HG02885 (cell line): ENCODE results near the gene NUP160.
"Not testable (repeated sequence)": the region's sequence is repeated elsewhere in the genome, so short reads cannot be mapped to it uniquely, and the experiment has no call there.

Experiments
- ATAC-seq: cut with Tn5 transposase; IDR thresholded peaks from one replicate; pipeline ENCODE4 v1.9.1; 2021; ENCODE audit warnings: mild to moderate bottlenecking; ENCODE audit not compliant: unreplicated experiment, poor library complexity

The NUP160 gene, protein sequence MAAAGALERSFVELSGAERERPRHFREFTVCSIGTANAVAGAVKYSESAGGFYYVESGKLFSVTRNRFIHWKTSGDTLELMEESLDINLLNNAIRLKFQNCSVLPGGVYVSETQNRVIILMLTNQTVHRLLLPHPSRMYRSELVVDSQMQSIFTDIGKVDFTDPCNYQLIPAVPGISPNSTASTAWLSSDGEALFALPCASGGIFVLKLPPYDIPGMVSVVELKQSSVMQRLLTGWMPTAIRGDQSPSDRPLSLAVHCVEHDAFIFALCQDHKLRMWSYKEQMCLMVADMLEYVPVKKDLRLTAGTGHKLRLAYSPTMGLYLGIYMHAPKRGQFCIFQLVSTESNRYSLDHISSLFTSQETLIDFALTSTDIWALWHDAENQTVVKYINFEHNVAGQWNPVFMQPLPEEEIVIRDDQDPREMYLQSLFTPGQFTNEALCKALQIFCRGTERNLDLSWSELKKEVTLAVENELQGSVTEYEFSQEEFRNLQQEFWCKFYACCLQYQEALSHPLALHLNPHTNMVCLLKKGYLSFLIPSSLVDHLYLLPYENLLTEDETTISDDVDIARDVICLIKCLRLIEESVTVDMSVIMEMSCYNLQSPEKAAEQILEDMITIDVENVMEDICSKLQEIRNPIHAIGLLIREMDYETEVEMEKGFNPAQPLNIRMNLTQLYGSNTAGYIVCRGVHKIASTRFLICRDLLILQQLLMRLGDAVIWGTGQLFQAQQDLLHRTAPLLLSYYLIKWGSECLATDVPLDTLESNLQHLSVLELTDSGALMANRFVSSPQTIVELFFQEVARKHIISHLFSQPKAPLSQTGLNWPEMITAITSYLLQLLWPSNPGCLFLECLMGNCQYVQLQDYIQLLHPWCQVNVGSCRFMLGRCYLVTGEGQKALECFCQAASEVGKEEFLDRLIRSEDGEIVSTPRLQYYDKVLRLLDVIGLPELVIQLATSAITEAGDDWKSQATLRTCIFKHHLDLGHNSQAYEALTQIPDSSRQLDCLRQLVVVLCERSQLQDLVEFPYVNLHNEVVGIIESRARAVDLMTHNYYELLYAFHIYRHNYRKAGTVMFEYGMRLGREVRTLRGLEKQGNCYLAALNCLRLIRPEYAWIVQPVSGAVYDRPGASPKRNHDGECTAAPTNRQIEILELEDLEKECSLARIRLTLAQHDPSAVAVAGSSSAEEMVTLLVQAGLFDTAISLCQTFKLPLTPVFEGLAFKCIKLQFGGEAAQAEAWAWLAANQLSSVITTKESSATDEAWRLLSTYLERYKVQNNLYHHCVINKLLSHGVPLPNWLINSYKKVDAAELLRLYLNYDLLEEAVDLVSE (N-terminal part only)

GRCh38 chr11:47847892-47848699, at the start of gene NUP160:
Gene NUP160, minus strand, starts transcription at chr11:47848350. Its CDS starts 32 bp downstream, at chr11:47848318.
- peak; percentile 84 for ATAC-seq

DNA sequence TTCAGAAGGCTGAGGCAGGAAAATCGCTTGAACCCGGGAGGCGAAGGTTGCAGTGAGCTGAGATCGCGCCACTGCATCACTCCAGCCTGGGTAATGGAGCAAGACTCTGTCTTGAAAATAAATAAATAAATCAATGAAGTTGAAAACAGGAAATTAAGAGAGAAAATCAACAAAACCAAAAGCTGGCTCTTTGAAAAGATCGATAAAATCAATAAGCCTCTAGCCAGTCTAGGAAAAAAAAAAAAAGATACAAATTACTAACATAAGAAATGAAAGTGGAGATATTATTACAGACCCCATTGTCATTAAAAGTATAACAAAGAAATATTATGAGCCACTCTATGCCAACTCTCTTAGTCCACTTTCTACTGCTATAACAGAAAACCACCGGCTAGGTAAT, 48.0 kb upstream of the NUP160 start:
- ATAC-seq = no peak

GRCh38 chr11:47895035-47895434, 46.9 kb upstream of the NUP160 start:
- no peak for ATAC-seq

DNA sequence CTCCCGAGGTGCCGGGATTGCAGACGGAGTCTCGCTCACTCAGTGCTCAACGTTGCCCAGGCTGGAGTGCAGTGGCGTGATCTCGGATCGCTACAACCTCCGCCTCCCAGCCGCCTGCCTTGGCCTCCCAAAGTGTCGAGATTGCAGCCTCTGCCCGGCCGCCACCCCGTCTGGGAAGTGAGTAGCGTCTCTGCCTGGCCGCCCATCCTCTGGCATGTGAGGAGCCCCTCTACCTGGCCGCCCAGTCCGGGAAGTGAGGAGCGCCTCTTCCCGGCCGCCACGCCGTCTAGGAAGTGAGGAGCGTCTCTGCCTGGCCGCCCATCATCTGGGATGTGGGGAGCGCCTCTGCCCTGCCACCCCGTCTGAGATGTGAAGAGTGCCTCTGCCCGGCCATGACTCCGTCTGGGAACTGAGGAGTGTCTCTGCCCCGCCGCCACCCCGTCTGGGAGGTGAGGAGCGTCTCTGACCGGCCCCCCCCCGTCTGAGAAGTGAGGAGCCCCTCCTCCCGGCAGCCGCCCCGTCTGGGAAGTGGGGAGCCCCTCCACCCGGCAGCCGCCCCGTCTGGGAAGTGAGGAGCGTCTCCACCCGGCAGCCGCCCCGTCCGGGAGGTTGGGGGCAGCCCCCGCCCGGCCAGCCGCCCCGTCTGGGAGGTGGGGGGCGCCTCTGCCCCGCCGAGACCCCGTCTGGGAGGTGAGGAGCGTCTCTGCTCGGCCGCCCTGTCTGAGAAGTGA, 44.6 kb upstream of the NUP160 start:
- ATAC-seq = not testable (repeated sequence)

GRCh38 chr11:47891886-47892285, 43.7 kb upstream of the NUP160 start:
- ATAC-seq = no peak

- no peak for ATAC-seq
Observed at GRCh38 chr11:47889714-47890441, 41.7 kb upstream of the NUP160 start.

DNA sequence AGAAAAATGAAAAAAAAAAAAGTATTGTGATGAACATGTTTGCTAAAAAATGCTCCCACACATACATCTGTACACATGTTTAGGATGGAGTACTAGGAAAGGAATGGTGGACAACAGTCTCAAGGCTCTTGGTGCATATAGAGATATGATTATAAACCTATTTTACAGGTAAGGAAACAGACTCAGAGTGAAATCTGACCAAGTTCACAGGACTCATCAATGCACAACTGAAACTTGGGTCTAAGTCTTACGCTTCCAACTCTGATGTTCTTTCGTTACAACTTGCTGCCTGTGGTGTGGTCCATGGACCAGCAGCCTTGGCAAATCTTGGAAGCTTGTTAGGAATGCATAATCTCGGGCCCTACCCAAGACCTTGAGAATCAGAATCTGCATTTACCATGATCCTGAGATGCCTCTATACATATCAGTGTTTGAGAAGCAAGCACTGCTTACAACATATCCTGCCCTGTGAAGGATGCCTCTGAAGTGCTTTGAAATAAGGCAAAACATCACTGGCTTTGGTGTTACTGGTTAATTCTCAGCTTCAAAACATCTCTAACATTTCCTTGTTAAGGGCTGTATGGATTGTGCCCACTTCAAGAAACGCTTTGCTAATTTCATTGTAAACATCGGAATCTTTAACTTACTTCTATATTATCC, 39.9 kb upstream of the NUP160 start:
- no peak for ATAC-seq

DNA sequence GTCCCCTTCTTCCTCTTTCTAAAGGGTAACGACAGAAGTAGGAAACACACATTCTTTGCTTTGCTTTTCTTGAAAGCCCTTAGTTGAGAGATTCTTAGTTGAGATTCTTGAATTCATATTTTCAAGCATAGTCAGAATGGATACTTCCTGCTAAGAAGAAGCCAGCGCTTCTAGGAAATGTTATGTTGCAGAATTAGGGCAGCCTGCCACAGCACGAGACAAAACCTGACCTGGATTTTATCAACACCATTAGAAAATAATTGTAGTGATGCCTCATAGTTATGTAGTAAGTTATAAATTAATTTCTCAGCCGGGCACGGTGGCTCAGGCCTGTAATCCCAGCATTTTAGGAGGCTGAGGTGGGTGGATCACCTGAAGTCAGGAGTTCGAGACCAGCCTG, 37.9 kb upstream of the NUP160 start:
- no peak for ATAC-seq

DNA sequence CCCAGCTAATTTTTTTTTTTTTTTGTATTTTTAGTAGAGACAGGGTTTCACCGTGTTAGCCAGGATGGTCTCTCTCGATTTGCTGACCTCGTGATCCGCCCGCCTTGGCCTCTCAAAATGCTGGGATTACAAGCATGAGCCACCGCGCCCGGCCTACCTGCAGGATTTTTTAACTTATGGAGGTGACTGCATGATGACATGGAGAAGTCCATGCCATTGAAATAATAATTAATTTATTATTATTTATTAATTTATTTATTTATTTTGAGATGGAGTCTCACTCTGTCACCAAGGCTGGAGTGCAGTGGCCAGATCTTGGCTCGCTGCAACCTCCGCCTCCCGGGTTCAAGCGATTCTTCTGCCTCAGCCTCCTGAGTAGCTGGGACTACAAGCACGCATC, 34.3 kb upstream of the NUP160 start:
- not testable (repeated sequence) for ATAC-seq

- ATAC-seq = no peak
Observed at GRCh38 chr11:47881145-47881544, 33.0 kb upstream of the NUP160 start.

GRCh38 chr11:47879259-47880158, 31.4 kb upstream of the NUP160 start:
- ATAC-seq = peak; percentile 80

GRCh38 chr11:47875858-47876257, 27.7 kb upstream of the NUP160 start:
- ATAC-seq = not testable (repeated sequence)

GRCh38 chr11:47870404-47870803, 22.3 kb upstream of the NUP160 start:
- no peak for ATAC-seq

- ATAC-seq = no peak
Observed at GRCh38 chr11:47869544-47870393, 21.6 kb upstream of the NUP160 start.

- ATAC-seq = no peak
Observed at GRCh38 chr11:47867823-47868222, 19.7 kb upstream of the NUP160 start.

GRCh38 chr11:47866892-47867291, 18.7 kb upstream of the NUP160 start:
- ATAC-seq = not testable (repeated sequence)
